GM21367 (cell line): ENCODE data around the gene NBEA.

Source experiments
- ATAC-seq: cut with Tn5 transposase; IDR thresholded peaks from one replicate; pipeline ENCODE4 v1.9.1; 2021; ENCODE audit not compliant: unreplicated experiment

The NBEA gene

GRCh38 chr13:35557475-35557874, 615.4 kb downstream of the NBEA start:
- no peak for ATAC-seq

GRCh38 chr13:35561540-35561939, 619.5 kb downstream of the NBEA start:
- no peak for ATAC-seq

DNA sequence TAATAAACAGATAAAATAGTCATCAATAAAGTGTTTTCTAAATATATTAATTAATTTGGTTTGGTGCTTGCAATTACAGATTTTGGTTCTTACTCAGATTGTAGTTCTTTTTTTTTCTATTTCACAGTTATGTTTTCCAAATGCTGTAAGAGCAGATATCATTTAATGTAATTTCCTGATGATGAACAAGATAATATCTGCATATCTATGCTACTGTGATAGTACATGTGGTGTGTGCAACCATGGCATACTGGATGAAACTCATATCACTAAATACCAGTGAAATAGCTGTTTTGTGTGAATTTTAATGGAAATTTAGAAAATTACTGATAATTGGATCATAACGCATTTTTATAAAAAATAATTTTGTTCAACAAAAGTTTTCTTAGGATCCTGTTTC, 623.2 kb downstream of the NBEA start:
- no peak for ATAC-seq

- ATAC-seq = no peak
These were observed 624.3 kb downstream of the NBEA start for GRCh38 chr13:35566340-35566739.

DNA sequence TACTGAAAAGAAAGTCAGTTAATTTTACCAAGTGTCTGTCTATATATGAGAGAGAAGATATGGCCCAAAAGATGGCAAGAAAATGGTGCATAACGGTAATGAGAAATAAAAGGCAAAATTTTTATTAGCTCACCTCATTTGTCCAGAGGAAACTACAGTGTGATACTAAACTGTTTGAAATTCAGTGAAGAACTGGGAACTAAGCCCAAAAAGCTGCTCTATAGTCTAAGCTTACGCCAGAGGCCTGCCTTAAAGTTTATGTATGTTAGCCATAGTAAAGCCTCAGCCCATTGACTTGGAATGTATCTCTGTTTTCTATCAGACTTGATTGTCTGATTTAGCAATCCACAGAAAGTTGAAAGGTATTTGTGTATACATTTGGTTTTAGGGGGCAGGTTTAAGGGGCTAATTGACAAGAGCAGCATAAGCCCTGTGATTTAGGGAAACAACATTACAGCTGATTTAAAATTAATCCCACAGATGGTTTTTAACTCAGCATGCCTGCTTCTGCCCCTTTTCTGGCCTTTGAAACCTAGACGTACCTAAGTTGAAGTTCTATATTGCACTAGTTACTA, 625.4 kb downstream of the NBEA start:
- no peak for ATAC-seq

- no peak for ATAC-seq
These were observed 631.6 kb downstream of the NBEA start for GRCh38 chr13:35573639-35574038.

GRCh38 chr13:35592457-35592856, 650.4 kb downstream of the NBEA start:
- no peak for ATAC-seq

DNA sequence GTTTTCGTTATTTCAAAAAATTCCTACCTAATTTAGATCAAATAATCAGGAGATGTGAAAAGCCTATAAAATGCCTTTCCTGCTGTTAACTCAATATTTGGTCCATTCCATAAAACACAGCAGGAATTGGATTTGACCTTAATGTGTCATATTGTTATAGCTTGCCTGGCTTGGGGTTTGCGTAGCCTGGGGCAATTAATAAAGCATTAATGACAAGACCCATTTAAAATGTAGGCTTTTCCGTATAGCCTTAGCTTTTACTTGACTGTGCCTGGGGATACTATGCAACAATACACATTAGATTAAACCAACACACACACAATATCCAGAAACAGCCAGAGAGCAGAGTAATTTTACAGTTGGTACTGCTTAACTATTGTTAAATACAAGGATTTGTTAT, 651.6 kb downstream of the NBEA start:
- no peak for ATAC-seq

DNA sequence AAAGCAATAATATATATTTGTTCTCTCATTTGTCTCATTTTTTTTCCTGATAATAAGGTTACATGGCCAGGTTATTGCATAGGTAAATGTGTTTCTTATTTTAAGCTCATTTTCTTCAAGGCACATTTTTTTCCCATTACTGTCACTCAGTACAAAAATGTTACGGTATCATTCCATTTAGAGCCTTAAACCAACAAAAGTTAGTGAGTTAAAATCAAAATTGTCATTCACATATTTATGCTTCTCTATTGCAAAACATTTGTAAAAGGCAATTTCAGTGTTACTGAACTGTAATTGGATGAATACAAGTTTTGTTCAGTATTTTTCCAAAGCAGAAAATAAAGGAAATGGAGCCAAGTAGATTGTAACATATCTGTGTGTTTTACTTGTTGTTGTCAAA, 652.0 kb downstream of the NBEA start:
- no peak for ATAC-seq

DNA sequence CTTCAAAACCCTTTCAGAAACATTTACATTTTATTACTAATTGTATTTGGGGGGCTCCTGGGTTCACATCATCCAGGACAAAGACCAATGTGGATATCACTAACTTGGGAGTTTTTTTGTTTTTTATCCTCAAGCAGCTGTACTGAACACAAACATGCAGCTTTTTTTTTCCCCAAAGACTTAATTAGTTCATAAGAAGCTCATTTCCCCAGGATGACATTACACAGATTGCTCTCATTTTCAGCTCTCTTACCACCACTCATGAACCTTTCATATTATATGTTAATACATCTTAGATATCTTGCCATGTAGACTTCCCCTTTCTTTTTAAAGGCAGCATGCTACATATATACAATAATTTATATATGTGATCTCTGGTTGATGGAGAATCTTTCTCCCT, 653.1 kb downstream of the NBEA start:
- no peak for ATAC-seq

- no peak for ATAC-seq
These were observed 654.4 kb downstream of the NBEA start for GRCh38 chr13:35596321-35597030.

DNA sequence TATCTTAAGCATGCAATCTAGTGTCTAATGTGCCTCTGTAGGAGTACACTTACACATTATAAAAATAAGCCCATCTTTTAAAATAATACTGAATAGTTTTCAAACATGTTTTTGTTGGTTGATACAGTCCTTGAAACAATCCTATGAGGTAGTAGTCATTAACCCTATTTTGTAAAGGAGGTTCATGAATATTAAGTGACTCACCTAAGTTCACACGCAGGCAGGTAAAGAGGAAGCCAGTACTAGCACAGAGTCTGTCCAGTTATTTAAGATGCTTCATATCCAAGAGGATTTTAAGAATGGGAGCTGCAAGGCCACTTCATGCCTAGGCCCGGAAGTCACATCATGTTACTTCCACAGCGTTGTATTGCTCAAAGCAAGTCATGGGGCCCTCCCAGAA, 655.4 kb downstream of the NBEA start:
- no peak for ATAC-seq

DNA sequence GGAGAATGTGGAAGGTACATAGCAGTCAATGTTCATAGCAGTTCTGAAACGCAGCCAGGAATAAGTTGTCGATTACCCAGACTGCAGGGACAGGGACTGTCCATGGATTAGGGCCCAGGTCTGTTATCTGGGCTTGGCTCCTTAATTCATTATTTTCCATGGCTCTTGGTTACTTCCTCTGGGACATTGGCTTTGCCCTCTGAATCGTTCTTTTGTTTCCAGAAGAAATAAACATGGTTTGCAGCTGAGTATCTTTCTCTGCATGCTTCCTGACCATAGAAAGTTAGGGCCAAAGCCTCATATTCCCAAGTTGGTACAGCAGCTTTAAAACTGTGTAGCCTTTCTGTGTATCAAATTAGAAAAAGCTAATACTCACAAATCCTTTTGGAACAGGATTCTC, 656.2 kb downstream of the NBEA start:
- ATAC-seq = no peak

- no peak for ATAC-seq
These were observed 656.8 kb downstream of the NBEA start for GRCh38 chr13:35598790-35599369.

DNA sequence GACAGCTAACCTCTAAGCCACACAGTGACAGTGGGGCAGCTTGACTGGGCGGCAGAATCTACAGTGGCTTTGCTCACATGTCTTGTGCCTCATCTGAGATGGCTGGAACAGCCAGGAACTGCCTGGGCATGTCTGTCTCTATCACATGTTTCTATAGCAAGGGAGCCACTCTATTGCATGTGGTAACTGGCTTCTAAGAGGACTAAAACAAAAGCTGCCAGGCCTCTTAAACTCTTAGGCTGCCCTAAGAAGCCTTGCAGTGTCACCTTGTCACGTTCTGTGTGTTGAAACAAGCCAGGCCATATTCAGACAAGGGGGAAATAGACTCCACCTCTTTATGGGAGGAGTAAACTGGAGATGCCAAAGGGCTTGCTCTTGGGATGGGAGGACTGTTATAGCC, 657.3 kb downstream of the NBEA start:
- no peak for ATAC-seq

- ATAC-seq = no peak
These were observed 658.1 kb downstream of the NBEA start for GRCh38 chr13:35600137-35600536.

GRCh38 chr13:35603593-35604285, 661.7 kb downstream of the NBEA start:
- ATAC-seq = no peak

GRCh38 chr13:35614666-35615065, 672.6 kb downstream of the NBEA start:
- no peak for ATAC-seq

- no peak for ATAC-seq
These were observed 675.4 kb downstream of the NBEA start for GRCh38 chr13:35617420-35617819.

DNA sequence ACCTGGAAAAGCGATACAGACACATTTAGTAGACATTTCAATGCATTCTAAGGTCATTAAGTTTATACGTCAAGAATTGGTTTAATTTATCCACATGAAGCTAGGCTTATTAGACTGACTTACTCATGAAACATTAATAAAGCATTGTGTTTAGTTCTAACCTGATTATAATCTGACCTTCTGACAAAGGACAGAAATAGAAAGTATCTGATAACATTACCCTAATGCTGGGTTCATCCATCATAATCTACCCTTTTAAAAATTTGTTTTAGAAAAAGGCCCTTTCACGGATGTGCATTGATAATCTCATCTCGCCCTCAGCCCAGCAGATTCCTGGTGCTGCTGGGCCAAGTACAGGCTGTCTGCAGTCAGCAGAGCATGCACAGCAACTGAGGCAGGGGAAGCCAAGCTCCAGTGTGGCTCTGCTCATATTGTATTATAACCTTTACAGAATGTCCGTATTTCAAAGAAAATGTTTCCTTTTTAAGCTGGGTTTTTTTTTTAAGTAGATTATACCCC, 676.6 kb downstream of the NBEA start:
- ATAC-seq = no peak

DNA sequence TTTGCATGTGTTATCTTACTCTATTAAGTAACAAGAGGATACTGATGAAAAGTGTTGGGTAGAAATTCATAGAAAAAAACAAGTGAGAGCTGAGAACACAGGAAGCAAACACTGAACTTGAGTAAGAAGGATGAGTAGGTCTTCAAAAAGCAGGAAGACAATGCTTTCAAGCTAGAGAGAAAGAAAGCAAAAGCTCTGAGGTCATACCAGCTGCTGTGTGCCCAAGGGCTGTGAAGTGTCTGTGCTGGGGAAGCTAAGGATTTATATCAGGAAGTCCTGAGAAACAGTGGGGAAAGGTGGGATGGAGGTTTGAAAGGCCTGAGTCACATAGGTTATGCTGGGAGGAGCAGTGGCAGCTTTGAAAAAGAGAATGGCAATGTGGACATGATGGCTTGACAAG, 679.9 kb downstream of the NBEA start:
- ATAC-seq = no peak

- no peak for ATAC-seq
These were observed 687.0 kb downstream of the NBEA start for GRCh38 chr13:35629026-35629425.
